GM23338 (cell line): ENCODE results near the gene CBFA2T2. TPM values are rescaled to one million over a fixed set of nuclear protein-coding genes. Genes with fewer than 3 reads are reported as not detected.

ENCODE experiments used
- ATAC-seq: fragments of 200-7000 bp; cut with Tn5 transposase; 3 replicates; pipeline ENCODE4 v1.9.1; 2020
- DNase-seq: peaks from one replicate; pipeline ENCODE4 v3.0.0-alpha.2; 2015; ENCODE audit warnings: low spot score
- H2AFZ ChIP-seq: fragments of 200-600 bp; sonication (generic); 2 replicates; pipeline ENCODE4 v1.8.0; 2016; ENCODE audit warnings: antibody characterized with exemption, mild to moderate bottlenecking, moderate library complexity
- H3F3A ChIP-seq: fragments of 200-600 bp; sonication (generic); replicated peaks from 2 replicates; pipeline ENCODE4 v1.8.0; 2017; ENCODE audit warnings: antibody characterized with exemption, mixed run types, low read depth
- H3K27ac ChIP-seq: fragments of 200-600 bp; sonication (generic); 2 replicates; pipeline ENCODE4 v1.6.1; 2016; ENCODE audit warnings: low read depth
- H3K27me3 ChIP-seq: fragments of 200-600 bp; sonication (generic); 2 replicates; pipeline ENCODE4 v1.8.0; 2016; ENCODE audit warnings: mild to moderate bottlenecking, mixed run types, moderate library complexity; ENCODE audit not compliant: insufficient read depth
- H3K36me3 ChIP-seq: fragments of 200-600 bp; sonication (generic); 2 replicates; pipeline ENCODE4 v1.8.0; 2016; ENCODE audit warnings: mild to moderate bottlenecking; ENCODE audit not compliant: insufficient read depth
- H3K4me1 ChIP-seq: fragments of 200-600 bp; sonication (generic); 2 replicates; pipeline ENCODE4 v1.8.0; 2016; ENCODE audit warnings: mild to moderate bottlenecking, moderate library complexity; ENCODE audit not compliant: insufficient read depth
- H3K4me2 ChIP-seq: fragments of 200-600 bp; sonication (generic); 2 replicates; pipeline ENCODE4 v1.7.1; 2017; ENCODE audit warnings: mixed run types
- H3K4me3 ChIP-seq: fragments of 200-600 bp; sonication (generic); 2 replicates; pipeline ENCODE4 v1.6.1; 2016; ENCODE audit warnings: mixed run types
- H3K79me2 ChIP-seq: fragments of 200-600 bp; sonication (generic); replicated peaks from 2 replicates; pipeline ENCODE4 v1.8.0; 2017; ENCODE audit warnings: mild to moderate bottlenecking; ENCODE audit not compliant: insufficient read depth
- H3K9me2 ChIP-seq: fragments of 200-600 bp; sonication (generic); 2 replicates; pipeline ENCODE4 v1.8.0; 2017; ENCODE audit not compliant: insufficient read depth
- H4K20me1 ChIP-seq: fragments of 200-600 bp; sonication (generic); replicated peaks from 2 replicates; pipeline ENCODE4 v1.8.0; 2017; ENCODE audit warnings: mild to moderate bottlenecking; ENCODE audit not compliant: insufficient read depth
- H3K27ac Mint-ChIP-seq: 2 replicates; pipeline ENCODE4 v1.8.0; 2020; ENCODE audit warnings: inconsistent platforms, mild to moderate bottlenecking, moderate library complexity, mixed read lengths
- H3K27me3 Mint-ChIP-seq: 3 replicates; pipeline ENCODE4 v1.8.0; 2022; ENCODE audit warnings: low read depth, mild to moderate bottlenecking, moderate library complexity, mixed read lengths, inconsistent platforms; ENCODE audit not compliant: insufficient read depth, poor library complexity
- H3K36me3 Mint-ChIP-seq: 3 replicates; pipeline ENCODE4 v1.8.0; 2021; ENCODE audit warnings: low read depth, mild to moderate bottlenecking, inconsistent platforms, moderate library complexity, mixed read lengths
- H3K4me1 Mint-ChIP-seq: 3 replicates; pipeline ENCODE4 v1.8.0; 2020; ENCODE audit warnings: mild to moderate bottlenecking, inconsistent platforms, mixed read lengths
- H3K4me3 Mint-ChIP-seq: 3 replicates; pipeline ENCODE4 v1.8.0; 2021; ENCODE audit warnings: moderate library complexity, mild to moderate bottlenecking, inconsistent platforms, mixed read lengths
- H3K9me3 Mint-ChIP-seq: 3 replicates; pipeline ENCODE4 v1.8.0; 2020; ENCODE audit warnings: moderate library complexity, mild to moderate bottlenecking, inconsistent platforms, mixed read lengths
- CREB1 ChIP-seq: fragments of 250-450 bp; sonication (Bioruptor Pico); IDR thresholded peaks from 2 replicates; pipeline ENCODE4 v1.5.0; 2020; ENCODE audit warnings: low read depth, mild to moderate bottlenecking, moderate library complexity
- CTCF ChIP-seq, 2 experiments: fragments of 200-600 bp in 1 of 2; sonication (generic) in 1 of 2; conservative IDR thresholded peaks; 2 replicates each; pipeline versions ENCODE4 v1.5.1 to v1.6.1; 2016 to 2017; ENCODE audit warnings: antibody characterized with exemption in 2 of 2, low read depth in 2 of 2, mild to moderate bottlenecking in 2 of 2, moderate library complexity in 1 of 2
- ETS1 ChIP-seq: IDR thresholded peaks from 2 replicates; pipeline ENCODE4 v1.6.1; 2016; ENCODE audit warnings: antibody characterized with exemption
- EZH2 ChIP-seq: fragments of 200-600 bp; sonication (generic); IDR thresholded peaks from one replicate; pipeline ENCODE4 v1.8.0; 2017; ENCODE audit warnings: antibody characterized with exemption, mild to moderate bottlenecking, low read depth; ENCODE audit not compliant: unreplicated experiment
- EZH2phosphoT487 ChIP-seq: fragments of 200-600 bp; sonication (generic); IDR thresholded peaks from one replicate; pipeline ENCODE4 v1.8.1; 2018; ENCODE audit warnings: antibody characterized with exemption; ENCODE audit not compliant: unreplicated experiment
- JUNB ChIP-seq: IDR thresholded peaks from one replicate; pipeline ENCODE4 v1.6.1; 2016; ENCODE audit warnings: antibody characterized with exemption; ENCODE audit not compliant: unreplicated experiment
- NANOG ChIP-seq: IDR thresholded peaks from 2 replicates; pipeline ENCODE4 v1.6.1; 2016; ENCODE audit warnings: antibody characterized with exemption, borderline replicate concordance
- POLR2AphosphoS5 ChIP-seq: IDR thresholded peaks from 2 replicates; pipeline ENCODE4 v1.6.1; 2016; ENCODE audit warnings: antibody characterized with exemption, low read depth
- REST ChIP-seq: IDR thresholded peaks from one replicate; pipeline ENCODE4 v1.6.1; 2018; ENCODE audit warnings: antibody characterized with exemption; ENCODE audit not compliant: unreplicated experiment
- STAT1 ChIP-seq: IDR thresholded peaks from one replicate; pipeline ENCODE4 v1.6.1; 2016; ENCODE audit warnings: antibody characterized with exemption; ENCODE audit not compliant: unreplicated experiment
- ZNF114 ChIP-seq: fragments of 250-450 bp; sonication (Bioruptor Pico); IDR thresholded peaks from 2 replicates; pipeline ENCODE4 v1.5.0; 2020; ENCODE audit warnings: mild to moderate bottlenecking, moderate library complexity
- ZNF331 ChIP-seq: fragments of 250-450 bp; sonication (Bioruptor Pico); IDR thresholded peaks from 2 replicates; pipeline ENCODE4 v1.5.0; 2020; ENCODE audit warnings: low read depth, mild to moderate bottlenecking, moderate library complexity
- ZNF462 ChIP-seq: fragments of 250-450 bp; sonication (Bioruptor Pico); IDR thresholded peaks from 2 replicates; pipeline ENCODE4 v1.5.0; 2020; ENCODE audit warnings: mild to moderate bottlenecking, moderate library complexity
- polyA plus RNA-seq: library from polyadenylated mRNA; unstranded; fragments of >200 nt; fragmentation: Nextera tagmentation; extraction: Ambion mirVana; gene quantifications from 2 replicates; pipeline ENCODE4 v1.2.1, GENCODE V29; 2016
- total RNA-seq: library from RNA; depleted of rRNA; stranded (reverse); fragments of >200 nt; shearing (Covaris generic); gene quantifications from 2 replicates; pipeline ENCODE4 v1.2.3, GENCODE V29; 2014

CBFA2T2 gene
- total and polyA plus RNA-seq, 2 experiments from 2014 or later: 12.7 to 15.8 TPM

GRCh38 chr20:33670715-33671499, 181.0 kb downstream of the CBFA2T2 start:
- Histone ChIP-seq H2AFZ (no peak overlapping the region), H3K36me3 (no peaks in the 10 kb centered on the region; the same call in 1 of the 2 replicates), H3F3A (peaks cover 14% of the 10 kb centered on the region; the same call in 1 of the 2 replicates), H4K20me1 (peaks cover 3% of the 10 kb centered on the region), H3K4me3 (no peak overlapping the region), H3K4me1 (peaks cover 25% of the 10 kb centered on the region), H3K9me2 (no peaks in the 10 kb centered on the region), H3K27me3 (peaks cover 11% of the 10 kb centered on the region; the same call in 1 of the 2 replicates), H3K4me2 (no peak overlapping the region), H3K27ac (no peak overlapping the region), H3K79me2 (no peaks in the 10 kb centered on the region; the same call in 1 of the 2 replicates)
- peaks cover 35% of the 10 kb centered on the region for H3K36me3 Mint-ChIP-seq
- peaks cover 35% of the 10 kb centered on the region for H3K4me1 Mint-ChIP-seq
- no peaks in the 10 kb centered on the region for H3K9me3 Mint-ChIP-seq
- H3K4me3 Mint-ChIP-seq: no peak overlapping the region
- DNase-seq: no peak
- H3K27me3 Mint-ChIP-seq: peaks cover 26% of the 10 kb centered on the region
- TF ChIP-seq JUNB (no peak), EZH2 (no peak), CTCF (conservative IDR thresholded peaks at IDR 0.05; ENCODE audit: low read depth in 2 of 2) (no peak), ZNF331 (CRISPR knock-in tag) (no peak), POLR2AphosphoS5 (no peak), REST (no peak), ETS1 (no peak), ZNF462 (CRISPR knock-in tag) (no peak), CREB1 (CRISPR knock-in tag) (no peak), STAT1 (no peak), EZH2phosphoT487 (no peak), NANOG (no peak), ZNF114 (CRISPR knock-in tag) (no peak)
- H3K27ac Mint-ChIP-seq: no peak overlapping the region
- no peak for ATAC-seq
